HG03045 (cell line): Measurements from ENCODE around the gene PLEKHM3.
"Not testable (repeated sequence)": the region's sequence is repeated elsewhere in the genome, so short reads cannot be mapped to it uniquely, and the experiment has no call there.

Experiments
- ATAC-seq: cut with Tn5 transposase; IDR thresholded peaks from one replicate; pipeline ENCODE4 v1.9.1; 2021; ENCODE audit warnings: mild to moderate bottlenecking, moderate library complexity; ENCODE audit not compliant: unreplicated experiment

The PLEKHM3 gene

GRCh38 chr2:207952564-207953345 is 72.6 kb downstream of the PLEKHM3 start:
- ATAC-seq = no peak

DNA sequence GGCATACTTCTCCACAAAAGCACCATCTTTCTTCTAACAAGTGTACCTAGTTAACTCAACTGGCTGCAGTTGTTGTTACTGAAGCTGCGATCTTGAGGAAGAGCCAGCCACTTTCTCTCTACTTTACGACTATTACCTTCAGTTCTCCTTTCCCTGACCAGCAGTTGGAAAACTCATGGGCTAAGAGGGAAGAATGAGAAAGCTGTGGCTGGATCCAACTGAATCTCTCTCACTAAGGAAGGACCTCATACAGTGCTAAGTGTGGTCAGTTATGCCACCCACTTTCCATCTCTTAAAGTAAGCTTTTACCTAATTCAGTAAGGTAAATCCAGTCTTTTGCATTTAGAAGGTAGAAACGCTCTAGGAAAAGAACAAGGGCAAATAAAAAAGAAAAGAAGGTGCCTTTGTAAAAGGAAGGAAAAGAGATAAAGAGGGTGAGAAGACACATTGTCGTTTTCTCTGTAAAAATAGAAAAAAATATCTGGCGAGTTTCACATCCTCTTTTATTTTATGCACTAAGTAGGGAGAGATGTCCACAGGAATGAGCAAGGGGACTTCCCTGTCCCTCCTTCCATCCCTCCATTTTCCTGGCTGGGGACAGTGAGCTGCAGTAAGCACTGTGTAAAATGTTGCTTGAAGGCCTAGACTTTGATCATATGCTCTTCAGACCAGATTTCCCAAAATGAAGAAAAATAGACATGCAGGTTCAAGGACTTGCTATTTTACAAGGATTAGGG is 73.4 kb downstream of the PLEKHM3 start:
- ATAC-seq = no peak

DNA sequence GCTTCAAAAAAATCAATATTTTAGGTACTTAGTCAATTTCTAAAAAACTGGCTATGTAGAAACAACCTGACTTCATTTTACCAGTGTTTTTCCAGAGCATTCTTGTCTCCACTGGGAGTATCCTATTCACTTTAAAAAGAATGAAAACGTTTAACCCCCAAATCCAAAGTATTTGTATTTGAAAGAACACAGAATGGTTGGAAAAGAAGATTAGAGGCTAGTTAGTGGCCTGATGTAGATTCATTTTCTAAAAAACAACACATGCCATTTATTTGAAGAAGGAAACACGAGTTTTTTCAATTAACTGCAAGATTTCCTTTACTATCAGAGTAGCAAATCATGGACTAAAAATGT is 74.6 kb downstream of the PLEKHM3 start:
- no peak for ATAC-seq

- no peak for ATAC-seq
Observed at GRCh38 chr2:207950063-207950760, 75.1 kb downstream of the PLEKHM3 start.

DNA sequence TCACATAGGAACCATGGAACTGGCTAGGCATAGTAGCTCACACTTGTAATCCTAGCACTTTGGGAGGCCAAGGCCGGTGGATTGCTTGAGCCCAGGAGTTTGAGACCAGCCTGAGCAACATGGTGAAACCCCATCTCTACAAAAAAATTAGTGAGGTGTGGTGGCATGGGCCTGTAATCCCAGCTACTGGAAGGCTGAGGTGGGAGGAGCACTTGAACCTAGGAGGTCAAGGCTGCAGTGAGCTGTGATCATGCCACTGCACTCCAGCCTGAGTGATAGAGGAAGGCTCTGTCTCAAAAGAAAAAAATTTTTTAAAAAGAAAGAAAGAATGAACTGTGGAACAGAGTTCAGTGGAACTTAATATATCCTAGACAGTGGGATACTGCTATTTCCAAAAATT is 76.1 kb downstream of the PLEKHM3 start:
- not testable (repeated sequence) for ATAC-seq

GRCh38 chr2:207944979-207945600 is 80.2 kb downstream of the PLEKHM3 start:
- no peak for ATAC-seq

- no peak for ATAC-seq
Observed at GRCh38 chr2:207944334-207944733, 81.0 kb downstream of the PLEKHM3 start.

DNA sequence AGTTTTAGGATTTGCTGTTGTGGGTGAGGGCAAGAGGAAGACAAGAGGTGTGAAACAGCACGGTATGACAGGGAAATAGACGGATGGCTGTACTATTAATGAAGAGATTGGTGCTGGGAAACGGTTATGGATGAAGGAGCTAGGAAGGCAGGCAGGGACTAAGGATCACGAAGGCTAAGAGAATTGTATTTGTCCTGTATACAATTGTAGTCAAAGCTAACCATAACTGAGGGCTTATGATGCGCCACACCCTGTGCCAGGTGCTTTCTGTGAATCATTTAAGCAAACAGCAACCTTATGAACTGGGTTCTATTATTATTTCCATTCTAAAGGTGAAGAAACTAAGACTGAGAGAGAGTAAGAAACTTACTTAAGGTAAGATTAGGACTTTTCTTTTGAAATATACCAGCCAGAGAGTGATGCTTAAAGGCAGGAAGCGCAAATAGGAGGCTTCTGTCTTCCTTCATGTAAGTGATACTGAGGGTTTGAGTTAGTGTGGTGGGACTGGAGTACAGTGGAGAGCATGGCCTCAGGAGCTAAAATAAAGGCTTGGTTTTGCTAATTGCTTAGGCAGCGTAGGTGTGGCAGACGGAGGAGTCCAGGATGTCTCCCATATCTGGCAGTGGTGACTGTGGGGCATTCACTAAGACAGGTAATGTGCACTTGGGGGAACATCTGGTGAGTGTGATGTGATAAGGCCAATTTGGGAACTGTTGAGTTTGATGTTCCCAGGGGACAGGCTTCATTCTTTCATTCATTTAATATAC is 85.8 kb downstream of the PLEKHM3 start:
- ATAC-seq = no peak

DNA sequence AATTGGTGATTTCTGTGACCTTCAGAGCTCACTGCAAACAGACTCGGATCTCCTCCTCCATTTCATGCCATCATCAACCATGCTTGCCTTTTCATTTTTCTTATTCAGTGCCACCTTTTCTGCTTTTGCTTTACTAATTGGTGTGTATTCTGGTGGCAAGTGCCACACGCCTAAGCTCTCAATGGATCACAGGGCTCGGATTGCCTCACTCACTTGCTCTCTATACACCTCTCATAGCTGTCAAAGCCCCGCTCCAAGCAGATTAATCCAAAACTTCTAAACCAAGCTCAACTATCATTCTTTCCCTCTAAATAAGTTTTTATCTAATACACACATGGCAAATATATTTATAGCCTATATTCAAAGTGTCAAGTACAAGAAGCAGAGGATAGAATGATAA is 86.4 kb downstream of the PLEKHM3 start:
- no peak for ATAC-seq

GRCh38 chr2:207938415-207938814 is 86.9 kb downstream of the PLEKHM3 start:
- no peak for ATAC-seq

DNA sequence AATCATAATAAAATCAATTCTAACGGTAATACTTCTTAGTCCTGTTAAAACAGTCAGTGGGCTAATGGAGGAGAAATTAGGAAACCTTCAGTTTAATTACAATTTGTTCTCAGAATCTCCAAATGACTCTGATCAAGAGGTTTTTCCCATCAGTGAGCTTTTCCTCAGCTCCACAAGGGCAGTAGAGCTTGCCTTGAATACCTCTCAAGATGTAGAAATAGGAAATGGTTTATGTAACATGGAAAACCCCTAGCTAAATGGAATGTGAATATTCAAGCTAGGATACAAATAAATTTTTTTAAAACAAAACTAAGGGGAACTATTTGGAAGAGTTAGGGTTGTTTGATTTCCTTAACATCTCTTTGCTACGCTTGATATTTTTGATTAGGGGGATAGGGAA is 87.5 kb downstream of the PLEKHM3 start:
- no peak for ATAC-seq

DNA sequence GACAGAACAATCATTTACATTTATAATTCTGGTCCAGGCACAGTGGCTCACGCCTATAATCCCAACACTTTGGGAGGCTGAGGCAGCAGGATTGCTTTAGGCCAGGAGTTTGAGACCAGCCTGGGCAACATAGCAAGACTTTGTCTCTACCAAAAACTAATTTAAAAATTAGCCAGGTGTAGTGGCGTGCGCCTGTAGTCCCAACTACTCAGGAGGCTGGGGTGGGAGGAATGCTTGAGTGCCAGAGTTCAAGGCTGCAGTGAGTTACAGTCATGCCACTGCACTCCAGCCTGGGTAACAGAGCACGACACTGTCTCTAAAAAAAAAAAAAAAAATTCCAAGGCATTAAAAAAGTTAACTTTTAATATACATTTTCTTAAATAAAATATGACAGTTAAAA is 88.1 kb downstream of the PLEKHM3 start:
- no peak for ATAC-seq

DNA sequence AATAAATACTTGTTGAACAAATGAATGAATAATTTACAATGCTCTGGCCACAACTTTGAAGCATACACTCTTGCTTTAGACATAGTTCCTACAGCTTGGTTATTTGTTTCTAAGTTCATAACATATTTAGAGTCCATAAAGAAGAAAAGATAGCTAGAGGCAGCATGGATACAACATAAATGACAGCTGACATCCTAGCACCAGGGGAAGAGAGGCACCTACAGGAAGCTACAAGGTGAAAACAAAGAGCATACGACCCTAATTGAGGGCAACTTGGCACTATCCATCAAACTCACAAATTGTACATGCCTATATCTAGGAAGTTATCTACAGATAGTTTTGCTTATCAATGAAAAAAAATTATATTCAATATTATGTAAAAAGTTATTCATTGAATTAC is 88.9 kb downstream of the PLEKHM3 start:
- ATAC-seq = no peak

GRCh38 chr2:207935991-207936370 is 89.3 kb downstream of the PLEKHM3 start:
- no peak for ATAC-seq

DNA sequence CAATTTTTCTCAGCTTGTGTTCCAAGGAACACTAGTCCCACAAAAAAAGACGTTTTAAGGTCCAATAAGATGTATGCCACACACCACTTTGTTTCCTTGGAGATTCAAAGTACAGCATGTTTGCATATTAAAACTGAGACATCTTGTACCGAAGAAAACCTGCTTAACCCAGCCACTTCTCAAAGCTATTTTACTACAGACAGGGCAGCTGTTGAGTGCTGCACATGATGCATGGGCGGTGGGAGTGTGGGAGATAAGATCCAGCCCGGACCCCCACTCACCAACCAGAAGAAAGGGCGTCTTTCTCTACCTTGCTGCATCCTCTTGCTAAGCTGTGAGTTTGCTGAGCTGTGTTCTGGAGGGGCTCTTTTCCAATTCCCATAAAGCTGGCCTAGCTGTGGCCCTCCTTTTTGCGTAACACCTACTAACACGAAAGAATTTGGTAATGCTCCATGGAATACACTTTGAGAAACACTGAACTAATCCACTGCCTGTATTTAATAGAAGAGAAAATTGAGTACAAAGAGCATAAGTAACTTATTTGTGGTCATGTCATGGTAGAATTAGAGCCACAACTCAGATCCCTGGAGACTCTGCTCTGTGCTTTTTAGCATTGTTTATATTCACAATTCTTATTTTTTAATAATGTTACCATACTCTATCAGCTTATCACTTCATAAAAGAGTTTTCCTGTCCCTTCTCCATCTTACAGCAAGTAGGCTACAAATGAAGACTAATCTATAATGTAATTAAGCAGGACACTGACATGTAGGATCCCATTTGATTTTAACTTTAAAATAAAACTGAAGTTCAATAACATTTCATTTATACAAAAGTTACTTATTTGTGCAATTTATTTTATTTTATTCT is 90.0 kb downstream of the PLEKHM3 start:
- no peak for ATAC-seq

DNA sequence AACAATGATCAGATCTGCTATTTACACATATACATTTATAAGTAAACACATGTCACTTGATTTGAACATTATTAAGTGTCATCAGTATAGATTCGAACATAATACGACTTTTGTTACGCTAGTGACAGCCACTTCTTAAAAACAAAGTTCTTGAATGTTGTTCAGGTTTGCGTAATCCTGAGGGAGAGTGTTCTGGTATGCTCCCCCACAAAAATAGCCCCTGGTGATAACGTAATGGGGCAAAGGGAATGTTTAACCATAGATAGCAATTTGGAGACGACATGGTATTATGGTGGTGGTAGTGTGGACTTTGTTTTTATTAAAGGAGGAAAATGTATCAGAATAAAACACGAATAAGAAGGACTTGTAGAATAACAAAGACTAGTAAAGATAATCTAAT is 90.6 kb downstream of the PLEKHM3 start:
- ATAC-seq = no peak

GRCh38 chr2:207933396-207934065 is 91.8 kb downstream of the PLEKHM3 start:
- no peak for ATAC-seq

GRCh38 chr2:207932106-207932505 is 93.2 kb downstream of the PLEKHM3 start:
- no peak for ATAC-seq

- no peak for ATAC-seq
Observed at GRCh38 chr2:207930747-207931146, 94.6 kb downstream of the PLEKHM3 start.
